H1 (cell line): ENCODE measurements around the gene CD81. TPM values are rescaled to one million over a fixed set of nuclear protein-coding genes. Genes with fewer than 3 reads are reported as not detected.

ENCODE experiments used
- CTCF ChIA-PET: fragments of 300-600 bp; sonication (Branson Sonifier 250); formaldehyde crosslinking; loops from one replicate; lab custom pipeline; 2021; ENCODE audit not compliant: partially characterized antibody; lab: Charles Lee
- POLR2A ChIA-PET: fragments of 300-600 bp; sonication (Branson Sonifier 250); formaldehyde crosslinking; loops from one replicate; lab custom pipeline; 2021; ENCODE audit warnings: inconsistent platforms; ENCODE audit not compliant: partially characterized antibody; lab: Charles Lee
- DNase-seq, 2 experiments: peaks; one replicate each; pipeline versions ENCODE4 v3.0.0 to v3.0.0-alpha.2; 2010 to 2022; ENCODE audit warnings: low spot score in 2 of 2, low read depth in 1 of 2, mixed read lengths in 1 of 2
- FAIRE-seq: peaks from 2 replicates; lab custom pipeline; 2011; peaks lifted over from hg19 to GRCh38; lab: Jason Lieb, UNC
- H2AFZ ChIP-seq: 2 replicates; pipeline ENCODE4 v1.8.1; 2012; ENCODE audit warnings: low read length, inconsistent platforms
- H2AK5ac ChIP-seq: 2 replicates; pipeline ENCODE4 v1.6.1; 2013; ENCODE audit warnings: low read depth, low read length
- H2BK120ac ChIP-seq: replicated peaks from 2 replicates; pipeline ENCODE3; 2013; ENCODE audit warnings: low read depth, low read length, inconsistent platforms
- H2BK12ac ChIP-seq: 2 replicates; pipeline ENCODE4 v1.6.1; 2013; ENCODE audit warnings: low read depth, low read length
- H2BK15ac ChIP-seq: 2 replicates; pipeline ENCODE4 v1.6.1; 2013; ENCODE audit warnings: low read length
- H2BK20ac ChIP-seq: 2 replicates; pipeline ENCODE4 v1.6.1; 2013; ENCODE audit warnings: low read length
- H2BK5ac ChIP-seq: 2 replicates; pipeline ENCODE4 v1.6.1; 2013; ENCODE audit warnings: low read depth, low read length
- H3K14ac ChIP-seq: 2 replicates; pipeline ENCODE4 v1.6.1; 2013; ENCODE audit warnings: inconsistent platforms; ENCODE audit not compliant: insufficient read length
- H3K18ac ChIP-seq: 2 replicates; pipeline ENCODE4 v1.6.1; 2013; ENCODE audit warnings: low read length; ENCODE audit errors: extremely low read depth
- H3K23ac ChIP-seq: 2 replicates; pipeline ENCODE4 v1.6.1; 2013; ENCODE audit warnings: inconsistent platforms; ENCODE audit not compliant: insufficient read length
- H3K23me2 ChIP-seq: 2 replicates; pipeline ENCODE4 v1.6.1; 2013; ENCODE audit warnings: low read depth, low read length
- H3K27ac ChIP-seq: 2 replicates; pipeline ENCODE4 v1.6.1; 2011; ENCODE audit warnings: low read depth, low read length, inconsistent platforms
- H3K27me3 ChIP-seq, 4 experiments: replicated peaks in 1 of 4; 1 replicate in 1 of 4; 2 replicates in 3 of 4; pipeline versions ENCODE4 v1.6.1 to v1.8.1; 2011 to 2013; ENCODE audit warnings: low read length in 3 of 4, mild to moderate bottlenecking in 3 of 4, inconsistent platforms in 2 of 4, mixed read lengths in 2 of 4, moderate library complexity in 1 of 4; ENCODE audit not compliant: control insufficient read depth in 3 of 4, insufficient read depth in 3 of 4; ENCODE audit errors: extremely low read depth in 1 of 4
- H3K36me3 ChIP-seq, 4 experiments: 2 replicates each; pipeline versions ENCODE4 v1.6.1 to v1.8.1; 2011 to 2013; ENCODE audit warnings: mild to moderate bottlenecking in 4 of 4, low read length in 3 of 4, moderate library complexity in 2 of 4, control low read depth in 1 of 4, inconsistent platforms in 1 of 4; ENCODE audit not compliant: insufficient read depth in 4 of 4, control insufficient read depth in 2 of 4
- H3K4ac ChIP-seq: replicated peaks from 2 replicates; pipeline ENCODE3; 2013; ENCODE audit warnings: low read length, low read depth, mixed read lengths, inconsistent platforms; ENCODE audit not compliant: insufficient read length
- H3K4me1 ChIP-seq, 4 experiments: replicated peaks in 1 of 4; 1 replicate in 1 of 4; 2 replicates in 3 of 4; pipeline versions ENCODE4 v1.6.1 to v1.8.1; 2011 to 2013; ENCODE audit warnings: low read length in 3 of 4, inconsistent platforms in 2 of 4, mixed read lengths in 1 of 4; ENCODE audit not compliant: insufficient read depth in 4 of 4, control insufficient read depth in 3 of 4
- H3K4me2 ChIP-seq, 2 experiments: 2 replicates each; pipeline versions ENCODE4 v1.6.1 to v1.8.1; 2011 to 2013; ENCODE audit warnings: low read depth in 2 of 2, low read length in 2 of 2, control low read depth in 1 of 2, inconsistent platforms in 1 of 2, mild to moderate bottlenecking in 1 of 2; ENCODE audit not compliant: insufficient read depth in 1 of 2
- H3K4me3 ChIP-seq, 4 experiments: fragments of 200-600, 300-600 bp in 1 of 4; sonication (generic), shearing (Covaris generic), sonication (Bioruptor Twin) in 1 of 4; 2 replicates each; pipeline versions ENCODE4 v1.5.1 to v1.8.1; 2011 to 2016; ENCODE audit warnings: low read length in 4 of 4, low read depth in 3 of 4, control low read depth in 2 of 4, inconsistent platforms in 2 of 4, mild to moderate bottlenecking in 2 of 4, mixed read lengths in 1 of 4, moderate library complexity in 1 of 4; ENCODE audit not compliant: insufficient read depth in 2 of 4; ENCODE audit errors: extremely low read depth in 1 of 4
- H3K56ac ChIP-seq: replicated peaks from 2 replicates; pipeline ENCODE3; 2013; ENCODE audit warnings: low read depth, mild to moderate bottlenecking, mixed read lengths, low read length, inconsistent platforms; ENCODE audit not compliant: insufficient read length
- H3K79me1 ChIP-seq: 2 replicates; pipeline ENCODE4 v1.6.1; 2013; ENCODE audit warnings: low read depth, low read length, control low read depth
- H3K79me2 ChIP-seq, 2 experiments: 2 replicates each; pipeline versions ENCODE4 v1.6.1 to v1.8.1; 2012 to 2013; ENCODE audit warnings: low read length in 2 of 2, mild to moderate bottlenecking in 2 of 2, inconsistent platforms in 1 of 2; ENCODE audit not compliant: insufficient read depth in 2 of 2, control insufficient read depth in 1 of 2
- H3K9ac ChIP-seq, 4 experiments: replicated peaks in 1 of 4; 1 replicate in 1 of 4; 2 replicates in 3 of 4; pipeline versions ENCODE4 v1.6.1 to v1.8.1; 2011 to 2013; ENCODE audit warnings: low read depth in 3 of 4, low read length in 3 of 4, control low read depth in 2 of 4, mild to moderate bottlenecking in 2 of 4, moderate library complexity in 2 of 4, inconsistent platforms in 1 of 4; ENCODE audit errors: extremely low read depth in 1 of 4
- H3K9me3 ChIP-seq, 2 experiments: 2 replicates each; pipeline versions ENCODE4 v1.6.1 to v1.8.1; 2012 to 2013; ENCODE audit warnings: mild to moderate bottlenecking in 2 of 2, moderate library complexity in 2 of 2, control low read depth in 1 of 2, inconsistent platforms in 1 of 2, low read depth in 1 of 2, low read length in 1 of 2, mixed read lengths in 1 of 2; ENCODE audit not compliant: insufficient read depth in 2 of 2
- H4K20me1 ChIP-seq, 2 experiments: replicated peaks in 1 of 2; 2 replicates each; pipeline versions ENCODE3 to v1.8.1; 2011 to 2013; ENCODE audit warnings: inconsistent platforms in 2 of 2, low read length in 2 of 2, mild to moderate bottlenecking in 1 of 2; ENCODE audit not compliant: insufficient read depth in 2 of 2, control insufficient read depth in 1 of 2
- H4K5ac ChIP-seq: 2 replicates; pipeline ENCODE4 v1.6.1; 2013; ENCODE audit warnings: low read length, low read depth, mixed read lengths, inconsistent platforms; ENCODE audit not compliant: insufficient read length
- H4K8ac ChIP-seq: 2 replicates; pipeline ENCODE4 v1.8.0; 2013; ENCODE audit warnings: mild to moderate bottlenecking, moderate library complexity, low read length, inconsistent platforms; ENCODE audit not compliant: insufficient read depth; ENCODE audit errors: extremely low read depth
- H4K91ac ChIP-seq: replicated peaks from 2 replicates; pipeline ENCODE3; 2013; ENCODE audit warnings: low read length, mixed read lengths, inconsistent platforms; ENCODE audit not compliant: insufficient read length
- BACH1 ChIP-seq: IDR thresholded peaks from 2 replicates; pipeline ENCODE4 v1.6.1; 2012; ENCODE audit warnings: low read length, improper control_type of control experiment
- BRCA1 ChIP-seq: IDR thresholded peaks from 2 replicates; pipeline ENCODE4 v1.6.1; 2012; ENCODE audit warnings: low read depth, low read length, improper control_type of control experiment
- CTCF ChIP-seq, 3 experiments: IDR thresholded peaks; 1 replicate in 2 of 3; 2 replicates in 1 of 3; pipeline versions ENCODE4 v1.5.1 to v1.6.1; 2011; ENCODE audit warnings: low read length in 3 of 3, mild to moderate bottlenecking in 3 of 3, inconsistent platforms in 2 of 3, low read depth in 1 of 3, moderate library complexity in 1 of 3; ENCODE audit not compliant: insufficient read depth in 1 of 3; ENCODE audit errors: control extremely low read depth in 1 of 3
- HDAC2 ChIP-seq, 2 experiments: fragments of 300-600 bp in 1 of 2; sonication (generic) in 1 of 2; IDR thresholded peaks; 2 replicates each; pipeline ENCODE4 v1.6.1; 2011 to 2012; ENCODE audit warnings: low read depth in 2 of 2, low read length in 2 of 2, mild to moderate bottlenecking in 2 of 2, moderate library complexity in 2 of 2, borderline replicate concordance in 1 of 2, inconsistent platforms in 1 of 2
- JUND ChIP-seq: IDR thresholded peaks from 2 replicates; pipeline ENCODE4 v1.6.1; 2011; ENCODE audit warnings: mild to moderate bottlenecking, improper control_type of control experiment, low read length
- SIX5 ChIP-seq: IDR thresholded peaks from 2 replicates; pipeline ENCODE4 v1.6.1; 2011; ENCODE audit warnings: mild to moderate bottlenecking, low read depth, low read length
- USF2 ChIP-seq: IDR thresholded peaks from 2 replicates; pipeline ENCODE4 v1.6.1; 2011; ENCODE audit warnings: low read length, improper control_type of control experiment
- WGBS, 2 experiments: shearing (Covaris generic) in 1 of 2; methylation state at CpG; one replicate each; pipeline versions ENCODE4 v1.1.6 to v1.1.7; 2013 to 2015; ENCODE audit warnings: low lambda C conversion rate in 2 of 2, mixed read lengths in 2 of 2, inconsistent platforms in 1 of 2, low coverage in 1 of 2, missing lambda C conversion rate in 1 of 2; ENCODE audit not compliant: insufficient replicate concordance in 2 of 2, insufficient coverage in 1 of 2, insufficient read length in 1 of 2; ENCODE audit errors: extremely low coverage in 1 of 2, missing lambda C conversion rate in 1 of 2; 5-methylcytosine and 5-hydroxymethylcytosine counted together
- polyA plus RNA-seq, 7 experiments: library from polyadenylated mRNA; depleted of rRNA in 3 of 7; stranded (reverse) in 5 of 7; unstranded in 2 of 7; fragments of >200 nt in 5 of 7; fragments of 200-250 nt in 2 of 7; gene quantifications; 1 replicate in 5 of 7; 2 replicates in 1 of 7; 4 replicates in 1 of 7; pipeline versions ENCODE4 v1.2.1 to v1.2.3, GENCODE V29; 2011 to 2013; ENCODE audit warnings: missing spikeins in 2 of 7, mixed read lengths in 2 of 7
- total RNA-seq: library from RNA; stranded (reverse); fragmentation: NEBNext Ultra II Directional; extraction: Animal tissue kit (Norgen Biotek cat#: 25700); gene quantifications from 2 replicates; pipeline ENCODE4 v1.2.1, GENCODE V29; 2021

The CD81 gene
- total and polyA plus RNA-seq, 2 of the 8 experiments (the other 6 are each of a cell fraction or from before 2014, with no cell fraction given) = 238 to 309 TPM

- Histone ChIP-seq H3K18ac (no peak overlapping the region), H2BK120ac (no peak overlapping the region), H4K5ac (no peak overlapping the region), H2AK5ac (no peak overlapping the region), H3K27ac (no peak overlapping the region), H3K4me1 (peaks cover 0 to 5% (median under 1%) of the 10 kb centered on the region in 4 experiments; a peak in 2 of 7 replicates), H3K4me2 (no peak overlapping the region), H3K27me3 (peaks cover 0 to 6% (median 0%) of the 10 kb centered on the region in 4 experiments; a peak in 2 of 7 replicates), H3K14ac (no peak overlapping the region), H3K9me3 (no peaks in the 10 kb centered on the region), H4K91ac (no peak overlapping the region), H3K79me1 (no peaks in the 10 kb centered on the region), H2BK5ac (no peak overlapping the region), H2AFZ (no peak overlapping the region), H3K79me2 (no peaks in the 10 kb centered on the region), H4K20me1 (peaks cover 0 to 3% of the 10 kb centered on the region in 2 experiments), H3K23ac (no peak overlapping the region), H3K4ac (no peak overlapping the region), H3K36me3 (no peaks in the 10 kb centered on the region), H2BK15ac (no peak overlapping the region), H2BK20ac (no peak overlapping the region), H4K8ac (no peak overlapping the region; the same call in 1 of the 2 replicates), H3K56ac (no peak overlapping the region), H3K23me2 (peaks cover under 1% of the 10 kb centered on the region; the same call in 1 of the 2 replicates), H3K9ac (no peak overlapping the region), H3K4me3 (no peak overlapping the region), H2BK12ac (no peak overlapping the region)
- ChIA-PET CTCF (interaction anchor here (0.7 to 11.5 kb wide), 12 partner anchors 19 to 465 kb away, joined by 3 to 359 read pairs (median 4); partner anchors contain the start of genes C11orf21, TSPAN32 and TSSC4), POLR2A (interaction anchor here (0.8 to 1.7 kb wide), 2 partner anchors 107 to 118 kb away, joined by 3 to 5 read pairs; no protein-coding TSS in a partner anchor)
- WGBS, 2 experiments = 90% methylated on average over 22 of the region's 26 CpGs; no CpG with 5 or more reads in 1 of the 2 experiments
- no peak for DNase-seq
- FAIRE-seq = no peak
- no peak for TF ChIP-seq USF2
- no peak for TF ChIP-seq SIX5
- TF ChIP-seq BACH1 = no peak
- TF ChIP-seq CTCF (IDR thresholded peaks at IDR 0.05; ENCODE audit: control extremely low read depth in 1 of 3, insufficient read depth in 1 of 3, low read depth in 1 of 3, low read length in 3 of 3) = no peak
- TF ChIP-seq BRCA1 = no peak
- TF ChIP-seq JUND = no peak
- no peak for TF ChIP-seq HDAC2 (IDR thresholded peaks at IDR 0.05; ENCODE audit: borderline replicate concordance in 1 of 2, low read depth in 2 of 2, low read length in 2 of 2)
These were observed 46.3 kb downstream of the CD81 start for GRCh38 chr11:2423157-2424025.
